DLD1 (cell line): ENCODE measurements around the gene SGCD.

ENCODE experiments used
- in situ Hi-C: cut with HindIII; loops from 2 replicates; pipeline ENCODE4 v1.10.0; 2017; ENCODE audit warnings: low sequenced_read_pairs

The SGCD gene

DNA sequence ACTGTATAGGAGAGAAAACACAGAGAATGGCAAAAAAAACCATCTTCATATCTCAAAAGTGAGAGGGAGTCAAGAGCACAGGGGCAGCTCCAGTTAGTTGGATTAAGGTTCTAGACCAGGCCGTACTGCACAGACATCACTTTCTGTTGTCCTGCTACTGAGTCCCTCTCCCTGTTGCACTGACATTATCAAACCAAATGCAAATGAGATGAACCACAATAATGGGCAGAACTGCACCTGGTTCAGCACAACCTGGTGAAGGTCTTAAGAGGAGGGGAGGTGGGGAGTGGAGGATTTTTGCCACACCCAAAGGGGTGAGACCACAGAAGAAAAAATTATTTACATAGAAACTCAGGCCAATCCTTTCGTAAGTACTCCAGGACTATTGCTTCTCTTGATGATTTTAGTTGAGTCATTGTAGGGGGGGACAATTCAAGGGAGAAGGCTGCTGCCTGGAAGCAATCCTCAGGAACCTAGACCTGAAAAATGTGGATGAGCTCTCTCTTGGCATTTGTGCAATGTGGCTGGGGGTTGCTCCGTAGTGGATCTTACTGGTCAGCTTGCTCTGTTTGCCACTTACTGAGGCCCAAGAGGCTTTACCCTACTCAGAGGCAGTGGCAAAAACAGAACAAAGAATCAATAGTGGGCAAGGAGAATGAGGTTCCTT is 428.6 kb downstream of the SGCD start:
- in situ Hi-C loops: no loop called here

DNA sequence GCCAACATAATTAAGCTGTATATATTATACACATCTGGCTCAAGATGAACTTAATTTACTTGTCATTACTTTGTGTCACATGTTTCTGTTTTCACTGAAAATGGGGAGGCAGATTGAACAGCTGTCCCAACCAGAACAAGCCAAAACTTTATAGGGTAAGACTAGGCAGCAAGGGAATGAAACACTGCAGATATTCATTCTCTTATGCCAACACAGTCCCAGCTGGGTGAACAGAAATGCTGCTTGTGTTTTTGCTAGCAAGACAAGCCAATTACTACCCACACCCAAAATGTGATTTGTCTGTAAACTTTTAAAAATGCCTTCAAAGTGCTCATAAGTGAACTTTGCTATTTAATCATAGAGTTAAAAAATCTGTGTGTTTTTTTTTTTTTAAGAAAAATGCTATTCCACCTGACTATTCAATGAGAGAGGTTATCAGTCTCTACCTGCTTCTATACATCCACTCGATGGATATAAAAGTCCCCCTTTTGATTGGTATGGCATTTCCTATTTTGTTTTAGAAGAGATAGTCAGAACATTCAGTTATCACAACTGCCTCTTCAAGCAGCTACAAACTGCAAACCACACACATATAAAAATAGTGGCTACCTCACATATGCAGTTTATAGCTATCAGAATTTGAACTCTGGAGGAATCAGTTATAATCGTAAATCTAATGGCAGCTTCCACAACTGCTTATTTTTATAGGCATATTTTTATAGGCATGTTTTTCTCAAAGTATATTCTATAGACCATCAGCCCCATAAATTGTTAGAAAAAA is 431.2 kb downstream of the SGCD start:
- in situ Hi-C loops: no loop called here

DNA sequence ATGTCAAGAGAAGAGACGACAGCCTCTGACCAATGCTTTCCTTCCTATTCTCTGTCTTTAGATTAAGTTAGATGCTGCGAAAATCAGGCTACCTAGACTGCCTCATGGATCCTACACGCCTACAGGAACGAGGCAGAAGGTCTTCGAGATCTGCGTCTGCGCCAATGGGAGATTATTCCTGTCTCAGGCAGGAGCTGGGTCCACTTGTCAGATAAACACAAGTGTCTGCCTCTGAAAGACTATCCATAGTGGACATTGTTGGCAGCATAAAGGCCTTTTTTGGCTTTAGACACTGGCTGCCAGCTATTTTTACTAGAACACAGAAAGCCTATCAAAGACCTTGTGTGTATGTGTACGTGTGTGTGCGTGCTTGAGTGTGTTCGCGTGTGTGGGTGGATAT is 432.2 kb downstream of the SGCD start:
- in situ Hi-C loops: no loop called here

DNA sequence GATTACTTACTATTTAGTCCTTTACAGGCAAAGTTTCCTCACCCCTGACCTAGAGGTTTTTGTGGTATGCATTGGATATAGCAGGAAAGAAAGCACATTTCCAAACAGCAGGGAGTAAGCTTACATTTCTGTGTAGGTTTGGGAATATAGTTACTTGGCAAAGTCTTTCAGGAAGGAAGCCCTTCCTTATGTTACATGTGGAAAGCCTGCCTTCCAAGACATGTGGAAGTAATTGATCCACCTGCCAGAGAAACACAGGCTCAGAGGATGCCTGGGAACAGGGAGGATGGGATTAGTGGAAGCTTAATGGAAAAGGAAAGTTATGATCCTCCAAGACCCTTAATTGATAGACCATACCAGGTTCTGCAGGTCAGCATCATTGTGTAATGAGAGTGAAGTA is 435.8 kb downstream of the SGCD start:
- in situ Hi-C loops: no loop called here

DNA sequence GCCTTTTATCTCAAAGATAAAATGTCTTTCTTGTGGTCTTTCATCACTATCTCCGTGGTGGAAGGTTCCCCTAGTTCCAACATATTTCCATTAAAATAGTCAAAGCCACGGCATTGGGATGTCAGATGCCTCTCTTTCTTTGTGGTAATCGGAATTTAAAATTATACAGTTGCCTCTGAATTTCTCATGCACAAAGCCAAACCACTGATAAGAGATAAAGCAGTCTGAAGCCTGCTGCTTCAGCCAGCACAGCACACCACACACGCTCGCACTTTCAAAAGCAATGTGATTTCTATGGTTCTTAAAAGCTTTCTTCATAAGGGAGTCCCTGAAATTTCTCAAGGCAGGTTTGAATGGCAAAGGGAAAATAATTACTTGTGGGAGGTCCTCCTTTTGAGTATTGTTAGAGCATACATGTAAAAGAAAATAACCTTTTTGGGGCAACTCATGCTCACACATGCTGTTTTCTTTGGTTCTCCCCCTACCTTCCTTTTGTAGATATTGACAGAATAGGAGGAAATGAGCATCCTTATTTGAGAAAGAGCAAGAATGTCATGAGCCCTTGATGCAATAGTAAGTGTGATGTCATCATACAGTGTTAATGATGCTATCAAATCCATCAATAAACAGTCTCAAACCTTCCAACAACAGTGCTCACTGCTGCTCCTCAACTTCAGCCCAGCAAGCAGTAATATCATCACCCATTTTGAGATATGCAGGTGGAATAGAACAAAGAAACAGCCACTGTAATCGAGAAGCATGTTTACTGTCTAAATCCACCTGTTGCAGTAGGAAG is 437.4 kb downstream of the SGCD start:
- in situ Hi-C loops: no loop called here

DNA sequence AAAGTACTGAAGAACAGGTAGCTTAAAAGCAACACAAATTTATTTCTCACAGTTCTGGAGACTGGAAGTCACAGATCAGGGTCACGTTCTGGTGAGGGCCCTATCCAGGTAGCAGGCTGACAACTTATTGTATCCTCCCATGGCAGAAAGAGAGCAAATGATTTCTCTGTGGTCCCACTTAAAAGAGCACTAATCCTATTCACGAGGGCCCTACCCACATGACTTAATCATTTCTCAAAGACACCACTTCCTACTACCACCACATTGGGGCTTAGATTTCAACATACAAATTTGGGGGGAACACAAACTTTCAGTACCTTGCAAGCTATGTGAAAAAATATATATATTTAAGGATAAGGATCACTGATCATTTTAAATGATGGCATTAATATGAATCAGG is 447.3 kb downstream of the SGCD start:
- in situ Hi-C loops: no loop called here

DNA sequence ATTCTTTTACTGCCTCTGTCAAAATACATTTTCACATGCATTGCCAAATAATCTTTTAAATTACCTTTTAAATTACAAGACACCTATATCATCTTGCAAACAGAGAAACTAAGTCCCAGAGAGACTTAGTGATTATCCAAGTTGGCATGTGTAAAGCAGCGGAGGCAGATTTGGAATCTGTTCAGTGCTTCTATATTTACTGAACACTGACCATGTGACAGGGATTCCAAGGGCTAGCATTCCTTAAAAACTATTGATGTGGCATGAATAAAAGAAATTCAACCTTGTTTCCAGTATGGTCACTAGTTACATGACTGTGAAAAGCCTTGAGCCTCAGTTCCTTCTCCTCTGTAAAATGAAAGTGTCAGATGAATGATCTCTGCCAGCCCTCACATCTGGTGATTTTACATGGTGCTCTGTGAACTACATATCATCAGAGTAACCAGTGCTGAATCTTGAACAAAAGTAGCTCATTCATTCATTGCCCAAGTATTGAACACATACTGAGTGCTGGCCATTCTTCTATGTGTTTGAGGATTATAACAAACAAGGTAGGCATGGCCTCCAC is 451.3 kb downstream of the SGCD start:
- in situ Hi-C loops: no loop called here

DNA sequence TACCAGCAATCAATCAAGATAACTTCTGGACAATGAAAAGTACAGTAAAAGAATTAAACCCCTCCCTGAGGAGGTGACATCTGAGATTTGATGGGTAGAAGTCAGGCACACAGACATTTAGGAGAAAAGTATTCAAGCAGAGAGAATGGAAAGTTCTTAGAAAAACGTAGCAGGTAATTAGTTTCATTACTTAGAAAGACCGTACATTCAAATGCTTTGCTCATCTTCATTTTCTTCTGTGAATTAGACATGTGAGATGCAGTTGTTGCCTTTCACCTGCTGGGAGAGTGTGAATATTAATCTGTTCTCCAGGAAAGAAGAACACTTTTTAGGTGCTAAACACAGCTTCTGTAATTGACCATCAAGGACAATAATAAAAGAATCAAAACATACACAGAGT is 451.8 kb downstream of the SGCD start:
- in situ Hi-C loops: no loop called here

DNA sequence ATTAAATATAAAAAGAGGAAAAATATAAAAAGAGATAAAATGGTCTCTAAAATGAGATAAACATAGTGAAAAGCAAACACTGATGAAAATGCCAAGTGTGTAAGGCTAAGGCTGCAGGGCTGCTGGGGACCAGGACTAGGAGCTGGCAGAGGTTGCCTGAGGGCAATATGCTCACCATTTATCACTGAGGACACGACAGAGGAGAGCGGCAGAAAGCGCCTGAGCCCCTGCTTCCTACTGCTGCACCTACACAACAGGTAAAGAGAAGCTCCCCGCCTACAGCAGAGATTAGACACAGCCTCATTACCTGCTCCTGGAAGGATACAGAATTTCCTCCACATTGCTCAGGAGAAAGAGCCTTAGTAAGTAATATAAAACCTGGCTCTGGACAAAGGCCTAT is 452.5 kb downstream of the SGCD start:
- in situ Hi-C loops: no loop called here

DNA sequence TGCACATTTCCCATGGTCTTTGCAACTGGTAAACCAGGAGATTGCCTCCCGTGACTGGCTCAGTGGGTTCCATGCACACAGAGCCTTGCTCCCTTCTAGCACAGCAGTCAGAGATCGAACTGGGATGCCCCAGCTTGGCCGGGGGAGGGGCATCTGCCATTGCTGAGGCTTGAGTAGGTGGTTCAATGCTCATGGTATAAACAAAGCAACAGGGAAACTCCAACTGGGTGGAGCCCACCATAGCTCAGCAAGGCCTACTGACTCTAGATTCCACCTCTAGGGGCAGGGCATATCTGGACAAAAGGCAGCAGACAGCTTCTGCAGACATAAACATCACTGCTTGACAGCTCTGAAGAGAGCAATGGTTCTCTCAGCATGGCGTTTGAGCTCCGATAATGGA is 456.1 kb downstream of the SGCD start:
- in situ Hi-C loops: no loop called here

DNA sequence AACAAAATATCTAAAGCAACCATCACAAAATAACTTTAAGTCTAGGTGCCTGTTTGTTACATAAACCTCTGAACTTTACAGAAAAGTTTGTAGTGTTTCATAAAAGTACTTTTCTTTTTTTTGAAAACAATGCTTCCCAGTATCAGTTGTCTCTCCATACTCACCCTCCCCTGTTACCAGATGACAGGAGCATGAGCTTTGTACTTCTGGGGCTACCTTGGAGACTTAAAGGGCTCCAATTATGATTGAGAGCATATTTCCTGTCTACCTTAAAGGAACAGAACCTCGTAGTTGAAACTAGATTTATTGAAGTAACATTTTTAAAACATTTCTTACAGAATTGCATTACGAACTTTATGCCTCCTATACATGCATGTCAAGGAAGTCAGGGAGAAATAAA is 467.7 kb downstream of the SGCD start:
- in situ Hi-C loops: no loop called here

DNA sequence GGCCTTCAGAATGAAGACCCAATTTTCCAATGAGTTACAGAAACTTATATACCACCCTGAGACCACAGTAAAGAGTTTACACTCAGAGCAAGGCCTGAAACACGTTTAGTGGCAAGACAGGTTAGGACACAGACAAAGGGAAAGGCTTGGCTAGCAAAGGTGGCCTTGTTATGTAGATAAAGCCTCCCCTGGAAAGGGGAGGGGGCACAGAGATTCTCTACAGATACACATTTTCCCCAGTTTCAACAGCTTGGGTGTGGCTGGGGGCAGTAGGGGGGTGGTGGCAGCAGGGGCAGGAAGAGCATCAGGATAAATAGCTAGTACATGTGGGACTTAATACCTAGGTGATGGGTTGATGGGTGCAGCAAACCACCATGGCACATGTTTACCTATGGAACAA is 471.2 kb downstream of the SGCD start:
- in situ Hi-C loops: no loop called here

DNA sequence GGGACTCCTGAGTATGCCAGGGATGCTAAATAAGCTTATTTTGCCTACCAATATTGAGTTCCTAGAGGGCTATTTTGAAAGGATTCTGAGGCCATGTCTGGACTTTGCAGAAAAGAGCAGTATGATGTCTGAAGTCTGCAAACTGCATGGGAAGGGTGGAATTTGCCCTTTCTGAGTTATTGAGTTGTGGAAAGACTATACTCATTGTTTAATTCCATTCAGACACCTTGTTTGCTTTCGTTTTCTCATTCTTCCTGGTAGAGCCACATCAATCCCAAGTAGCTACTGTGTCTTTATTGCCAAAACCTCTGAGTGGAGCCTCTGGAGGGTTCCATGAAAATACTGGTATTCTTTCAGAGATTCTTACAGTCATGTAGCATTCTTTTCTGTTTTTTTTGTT is 472.2 kb downstream of the SGCD start:
- in situ Hi-C loops: no loop called here

DNA sequence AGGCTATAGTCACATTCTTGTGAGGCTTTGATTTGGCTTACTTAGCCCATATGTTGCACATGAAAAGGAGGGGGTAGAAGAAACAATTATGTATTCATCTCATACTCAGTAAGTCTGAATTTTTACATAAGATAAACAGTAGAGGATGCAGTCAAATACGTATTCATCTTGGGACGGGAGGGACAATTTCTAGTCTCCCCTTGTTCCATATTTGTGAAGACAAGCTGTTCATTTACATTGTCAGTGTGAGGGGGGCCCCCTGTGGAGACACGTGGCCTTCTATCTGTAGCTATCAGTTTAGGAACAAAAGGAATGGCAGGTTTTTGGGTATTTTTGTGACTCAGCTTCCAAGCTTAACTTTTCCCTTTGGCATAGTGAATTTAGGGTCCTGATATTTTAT is 474.0 kb downstream of the SGCD start:
- in situ Hi-C loops: no loop called here

DNA sequence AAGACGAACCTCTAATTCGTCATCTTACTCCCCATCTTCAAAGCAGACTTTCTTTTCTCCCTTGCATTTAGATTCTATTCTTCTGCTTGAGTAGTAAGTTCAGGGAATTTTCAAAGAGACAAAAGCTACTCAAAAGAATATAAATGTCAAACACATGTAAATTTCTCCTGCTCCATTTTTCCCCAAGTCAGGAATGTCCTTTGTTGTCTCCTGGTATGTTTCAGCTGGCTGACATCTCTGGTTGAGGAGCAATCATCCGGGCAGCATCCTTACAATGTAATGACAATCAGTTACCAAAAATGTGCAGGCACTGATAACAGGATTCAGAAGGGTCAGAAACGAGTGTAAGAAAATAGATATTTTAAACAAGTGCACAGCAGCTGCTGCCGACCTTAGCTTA is 475.5 kb downstream of the SGCD start:
- in situ Hi-C loops: no loop called here

DNA sequence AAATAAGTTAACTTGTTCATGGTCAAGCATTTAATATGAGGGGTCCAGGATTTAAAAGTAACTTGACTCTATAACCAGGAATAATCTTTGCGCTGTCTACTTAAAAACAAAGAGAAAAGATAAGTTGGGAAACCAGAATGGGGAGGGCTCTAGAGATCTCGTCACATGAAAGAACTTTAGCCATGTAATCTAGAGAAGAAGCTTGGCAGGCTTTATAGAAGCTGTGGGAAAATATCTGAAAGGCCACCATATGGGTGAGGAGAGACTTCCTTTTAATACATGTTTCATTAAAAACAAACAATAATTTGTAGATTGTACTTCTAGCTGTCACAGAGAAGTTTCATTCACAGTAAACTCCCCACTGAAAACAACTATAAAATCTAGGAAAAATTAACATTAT is 476.4 kb downstream of the SGCD start:
- in situ Hi-C loops: no loop called here

DNA sequence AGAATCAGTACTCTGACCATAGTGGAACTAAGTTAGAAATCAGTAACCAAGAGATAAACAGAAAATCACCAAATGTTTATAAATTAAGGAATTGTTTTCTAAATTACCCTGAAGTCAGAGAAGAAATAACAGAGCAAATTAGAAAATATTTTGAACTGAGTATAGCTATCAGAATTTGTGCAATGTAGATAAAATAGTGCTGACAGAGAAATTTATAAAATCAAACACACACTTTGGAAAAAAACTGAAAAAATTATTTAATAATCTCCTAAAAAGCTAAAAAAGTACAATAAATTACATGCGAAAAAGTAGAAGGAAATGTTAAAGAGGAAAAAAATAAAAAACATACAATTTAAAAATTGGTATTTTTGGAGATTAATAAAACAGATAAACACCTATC is 486.0 kb downstream of the SGCD start:
- in situ Hi-C loops: no loop called here

DNA sequence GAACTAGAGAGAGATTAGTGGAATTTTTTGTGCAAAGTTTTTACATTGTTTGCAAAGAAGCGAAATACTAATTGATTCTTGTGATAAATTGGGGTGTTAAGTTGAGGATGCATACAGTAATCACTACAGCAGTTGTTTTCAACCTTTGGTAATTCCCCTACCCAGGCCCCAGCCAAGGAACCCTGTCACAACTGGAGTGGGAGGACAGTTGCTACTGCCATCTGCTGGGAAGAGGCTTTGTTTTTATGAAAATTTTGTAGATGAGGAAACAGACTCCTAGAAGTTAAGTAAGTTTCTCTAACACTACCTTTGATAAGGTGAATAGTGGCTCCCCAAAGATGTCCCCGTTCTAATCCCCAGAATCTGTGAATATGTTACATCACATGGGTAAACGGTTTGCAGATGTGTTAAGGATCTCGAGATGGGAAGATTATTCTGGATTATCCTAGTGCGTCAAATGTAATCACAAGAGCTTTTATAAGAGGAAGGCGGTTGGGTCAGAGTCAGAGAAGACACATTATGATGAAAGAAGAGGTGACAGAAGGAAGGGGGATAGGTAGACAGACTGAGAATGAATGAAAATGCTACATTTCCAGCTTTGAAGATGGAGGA is 489.1 kb downstream of the SGCD start:
- in situ Hi-C loops: no loop called here
